Measurements from ENCODE around the gene SLIT3. TPM values are rescaled to one million over a fixed set of nuclear protein-coding genes. Genes with fewer than 3 reads are reported as not detected.

SLIT3 gene
- polyA plus RNA-seq, 6 donors from 2014 or later, result not detected

DNA sequence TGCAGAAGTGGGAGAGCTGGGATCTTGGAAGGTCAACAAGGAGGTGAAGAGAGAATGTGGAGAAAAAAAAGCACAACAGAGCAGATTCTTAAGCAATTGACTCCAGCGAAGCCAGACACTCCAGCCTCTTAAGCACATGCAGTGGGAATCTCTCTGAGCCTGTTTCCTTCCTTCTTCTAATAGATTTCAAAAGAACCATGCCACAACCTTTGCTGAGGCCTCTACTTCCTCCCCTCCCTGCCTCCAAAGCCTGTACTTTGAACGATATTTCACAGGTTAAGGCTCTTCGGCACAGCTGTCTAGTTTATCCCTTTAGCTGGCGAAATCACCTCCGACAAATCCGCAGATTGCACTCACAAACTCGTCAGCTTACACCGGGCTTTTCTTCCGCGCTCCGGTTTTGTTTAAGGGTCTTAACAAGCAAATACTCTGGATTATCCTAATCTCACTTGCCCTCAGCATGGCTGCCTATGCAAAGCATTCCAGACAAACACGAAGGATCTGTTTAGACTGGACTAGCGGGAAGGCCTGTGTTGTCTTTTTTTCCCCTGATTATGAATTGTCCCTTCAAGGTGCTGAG, 510.2 kb downstream of the SLIT3 start:
- Mint-ChIP-seq H3K4me1 (no peaks in the 10 kb centered on the region), H3K36me3 (no peaks in the 10 kb centered on the region), H3K4me3 (no peak overlapping the region), H3K27ac (peak overlapping the region in 2 of 6 donors; percentile 22 to 37), H3K9me3 (no peaks in the 10 kb centered on the region), H3K27me3 (peaks cover 0 to 13% (median 0%) of the 10 kb centered on the region in 3 donors)
- ATAC-seq (ENCODE audit: low read depth in 2 of 2) (no peak), DNase-seq (no peak)

DNA sequence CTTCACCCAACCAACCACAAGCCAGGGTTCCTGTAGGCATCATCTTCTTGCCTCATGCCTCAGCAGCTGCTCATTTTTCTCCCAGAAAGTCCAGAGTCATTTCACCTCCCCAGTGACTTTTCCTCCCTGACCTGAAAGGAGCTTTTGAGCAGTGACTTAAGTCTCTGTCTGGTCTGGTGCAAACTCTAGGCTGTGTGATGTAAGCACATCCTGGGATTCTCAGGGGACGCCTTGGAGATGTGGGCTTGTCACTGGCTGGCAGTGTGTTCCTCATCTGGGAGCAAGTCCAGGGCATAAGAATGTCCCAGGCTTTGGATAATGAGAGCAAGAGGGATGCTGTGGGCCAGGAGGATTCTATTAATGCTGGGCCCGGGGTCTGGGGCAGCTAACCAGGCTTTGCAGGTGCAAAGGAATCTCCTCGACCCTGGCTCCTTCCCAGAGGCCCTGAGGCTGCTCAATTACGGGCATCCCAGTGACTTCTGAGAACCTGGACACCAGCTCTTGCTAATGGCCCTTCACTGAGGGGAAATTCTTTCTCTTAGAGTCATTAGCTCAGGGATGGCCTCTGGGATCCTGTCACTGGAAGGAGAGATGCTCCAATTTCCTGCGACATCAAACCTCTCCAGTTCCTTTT, 510.8 kb downstream of the SLIT3 start:
- H3K36me3 Mint-ChIP-seq, result no peaks in the 10 kb centered on the region

DNA sequence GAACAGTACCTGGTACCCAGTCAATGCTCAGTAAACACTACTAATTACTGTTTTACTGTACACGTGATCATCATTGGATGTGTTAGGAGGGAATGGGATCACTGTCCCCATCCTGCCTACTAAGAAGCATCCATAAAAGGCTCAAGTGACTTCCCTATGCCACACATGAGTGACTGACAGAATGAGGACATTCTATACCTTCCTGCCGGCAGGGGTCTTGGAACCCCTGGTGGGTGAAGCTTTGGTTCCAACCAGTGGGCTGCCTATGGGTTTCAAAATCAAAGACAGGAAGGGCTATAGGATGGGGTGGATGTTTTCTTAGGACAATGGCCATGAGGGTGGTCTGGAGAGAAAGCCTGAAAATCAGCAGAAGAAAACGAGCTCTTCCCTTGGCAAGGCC, 512.2 kb downstream of the SLIT3 start:
- no peak overlapping the region for H3K4me3 Mint-ChIP-seq
- no peaks in the 10 kb centered on the region for H3K9me3 Mint-ChIP-seq
- H3K27me3 Mint-ChIP-seq, result peaks cover 0 to 7% (median 0%) of the 10 kb centered on the region in 3 donors
- H3K4me1 Mint-ChIP-seq, result no peaks in the 10 kb centered on the region
- ATAC-seq (ENCODE audit: low read depth in 2 of 2) (no peak), DNase-seq (no peak)
- no peak overlapping the region for H3K27ac Mint-ChIP-seq
- H3K36me3 Mint-ChIP-seq, result no peaks in the 10 kb centered on the region

More for the DNA sequence above, 510.8 kb downstream of the SLIT3 start:
- no peak for DNase-seq
- no peak for ATAC-seq (ENCODE audit: low read depth in 2 of 2)
- H3K4me1 Mint-ChIP-seq, result no peaks in the 10 kb centered on the region
- H3K27me3 Mint-ChIP-seq, result peaks cover 0 to 13% (median 0%) of the 10 kb centered on the region in 3 donors
- no peaks in the 10 kb centered on the region for H3K9me3 Mint-ChIP-seq
- H3K4me3 Mint-ChIP-seq, result no peak overlapping the region
- no peak overlapping the region for H3K27ac Mint-ChIP-seq

DNA sequence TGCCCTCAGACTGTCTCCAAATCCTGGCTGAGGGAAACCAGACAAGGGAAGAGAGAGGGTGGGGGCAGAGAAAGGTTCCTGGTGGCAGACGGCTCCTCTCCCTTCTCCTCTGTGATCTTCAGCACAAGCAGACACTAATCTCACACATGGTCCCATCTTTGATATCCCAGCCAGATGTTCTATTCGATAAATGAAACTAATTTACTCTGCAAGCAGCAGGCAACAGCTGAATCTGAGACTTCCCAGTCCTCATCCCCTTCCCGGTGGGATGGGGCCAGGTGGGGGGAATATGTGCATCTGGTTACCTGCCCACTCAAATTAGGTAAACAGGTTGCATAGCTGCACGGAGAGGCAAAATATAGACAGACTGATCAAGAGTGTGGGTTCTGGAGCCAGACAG, 512.8 kb downstream of the SLIT3 start:
- no peaks in the 10 kb centered on the region for H3K4me1 Mint-ChIP-seq
- ATAC-seq (ENCODE audit: low read depth in 2 of 2), result no peak

DNA sequence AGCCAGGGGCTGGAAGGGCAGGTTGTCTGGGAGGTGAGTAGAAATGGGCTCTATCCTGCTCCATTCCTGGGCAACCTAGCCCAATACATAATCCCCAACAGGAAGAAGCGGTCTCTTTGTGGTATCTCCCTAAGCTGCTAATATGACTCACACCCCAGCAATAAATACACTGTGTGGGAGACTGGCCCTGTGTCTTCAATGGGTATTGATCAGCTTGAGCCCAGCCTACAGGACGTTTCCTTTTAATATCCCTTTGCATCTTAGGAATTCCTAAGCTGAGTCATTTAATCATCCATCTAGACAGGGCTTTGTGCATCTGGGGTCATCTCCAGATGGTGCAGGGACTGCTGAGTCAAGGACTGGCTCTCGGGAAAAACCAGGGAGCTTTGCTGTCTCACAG, 514.8 kb downstream of the SLIT3 start:
- Mint-ChIP-seq H3K9me3 (peaks cover 0 to 5% (median 0%) of the 10 kb centered on the region in 7 donors), H3K4me3 (no peak overlapping the region), H3K4me1 (no peaks in the 10 kb centered on the region), H3K27me3 (no peaks in the 10 kb centered on the region), H3K36me3 (no peaks in the 10 kb centered on the region), H3K27ac (no peak overlapping the region)
- DNase-seq, result no peak
- ATAC-seq (ENCODE audit: low read depth in 2 of 2), result no peak

More for the DNA sequence above, 512.8 kb downstream of the SLIT3 start:
- Mint-ChIP-seq H3K9me3 (peaks cover 0 to 3% (median 0%) of the 10 kb centered on the region in 7 donors), H3K27ac (no peak overlapping the region), H3K36me3 (no peaks in the 10 kb centered on the region), H3K4me3 (peak overlapping the region in 1 of 8 donors; percentile 66), H3K27me3 (peaks cover 0 to under 1% (median 0%) of the 10 kb centered on the region in 3 donors)
- no peak for DNase-seq

DNA sequence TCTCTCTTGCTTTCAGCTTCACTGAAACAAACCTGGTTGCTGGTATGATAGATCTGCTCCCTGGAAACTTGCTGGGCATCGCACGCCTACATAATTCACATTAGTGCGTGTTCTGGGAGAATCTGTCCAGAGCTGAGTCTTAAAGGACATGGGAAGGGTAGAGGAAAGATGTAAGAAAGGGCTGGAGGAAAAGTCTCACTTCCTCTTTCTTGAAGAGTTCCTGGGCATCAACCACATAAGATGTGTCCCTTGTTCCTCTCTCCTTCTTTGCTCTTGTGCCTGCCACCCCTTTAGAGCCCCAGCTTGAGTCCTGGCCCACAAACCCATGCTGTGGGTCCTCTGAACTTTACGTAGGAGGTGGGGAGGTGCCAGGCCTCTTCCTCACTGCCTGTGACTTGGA, 516.5 kb downstream of the SLIT3 start:
- Mint-ChIP-seq H3K4me3 (no peak overlapping the region), H3K4me1 (no peaks in the 10 kb centered on the region), H3K27me3 (no peaks in the 10 kb centered on the region), H3K9me3 (peaks cover 0 to 5% (median 0%) of the 10 kb centered on the region in 7 donors), H3K36me3 (no peaks in the 10 kb centered on the region), H3K27ac (no peak overlapping the region)
- no peak for ATAC-seq (ENCODE audit: low read depth in 2 of 2)
- DNase-seq, result no peak

DNA sequence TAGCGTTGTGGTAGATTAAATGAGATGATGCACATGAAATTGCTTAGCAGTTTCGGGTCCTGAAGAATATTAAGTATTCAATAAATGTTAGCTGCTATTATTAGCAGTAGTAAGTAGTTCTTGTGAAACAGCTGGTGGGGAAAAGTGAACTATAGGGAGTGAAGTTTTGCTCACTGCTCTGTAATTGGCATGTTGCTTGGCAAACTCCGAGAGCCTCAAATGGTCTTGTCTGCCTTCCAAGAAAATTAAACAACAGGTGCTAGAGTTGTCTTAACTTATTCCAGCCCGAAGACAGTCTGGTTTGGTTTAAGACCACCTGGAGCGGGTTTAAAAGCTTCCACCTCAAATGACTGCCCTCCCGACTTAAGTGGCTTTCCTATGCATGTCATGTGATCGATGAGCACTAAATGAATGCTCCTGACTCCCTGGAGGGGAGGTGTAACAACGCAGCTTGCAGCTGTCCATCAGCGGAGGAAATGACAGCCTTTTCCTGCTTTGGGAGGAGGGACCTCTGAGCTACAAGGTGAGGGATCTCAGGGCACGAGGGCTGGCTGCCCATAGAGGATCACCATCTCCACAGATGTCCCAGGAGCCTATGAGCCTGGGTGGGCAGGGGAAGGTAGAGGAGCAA, 518.9 kb downstream of the SLIT3 start:
- no peak for DNase-seq
- no peaks in the 10 kb centered on the region for H3K4me1 Mint-ChIP-seq
- H3K4me3 Mint-ChIP-seq, result no peak overlapping the region
- H3K36me3 Mint-ChIP-seq, result peaks cover 0 to 6% of the 10 kb centered on the region in 2 donors
- peaks cover 0 to 8% (median under 1%) of the 10 kb centered on the region in 7 donors for H3K9me3 Mint-ChIP-seq
- no peak overlapping the region for H3K27ac Mint-ChIP-seq
- ATAC-seq (ENCODE audit: low read depth in 2 of 2), result no peak
- peaks cover 0 to 7% (median 4%) of the 10 kb centered on the region in 3 donors for H3K27me3 Mint-ChIP-seq

DNA sequence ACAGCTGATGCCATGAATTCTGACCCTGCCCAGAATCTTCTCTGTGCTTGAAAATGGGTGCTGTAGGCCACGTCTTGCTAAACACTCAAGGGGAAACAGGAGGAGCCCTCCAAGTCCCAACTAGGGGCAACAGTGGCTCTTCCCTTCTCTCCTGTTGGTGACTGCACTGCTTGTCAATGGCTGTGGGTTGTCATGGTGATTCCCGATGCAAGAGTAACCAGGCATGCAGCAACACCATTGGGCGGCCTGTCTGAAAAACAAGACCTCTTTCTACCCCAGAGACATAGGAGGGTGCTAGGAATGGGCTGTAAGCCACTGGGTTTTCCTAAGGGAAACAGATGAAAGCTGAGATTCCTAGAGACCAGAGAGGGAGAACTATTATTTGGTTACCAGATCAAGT, 520.1 kb downstream of the SLIT3 start:
- H3K9me3 Mint-ChIP-seq, result peaks cover 0 to 10% (median 3%) of the 10 kb centered on the region in 7 donors
- peaks cover 0 to 7% of the 10 kb centered on the region in 2 donors for H3K36me3 Mint-ChIP-seq
- no peaks in the 10 kb centered on the region for H3K4me1 Mint-ChIP-seq
- no peak overlapping the region for H3K27ac Mint-ChIP-seq
- no peak overlapping the region for H3K4me3 Mint-ChIP-seq
- H3K27me3 Mint-ChIP-seq, result peaks cover 0 to 7% (median 5%) of the 10 kb centered on the region in 3 donors
- no peak for DNase-seq
- no peak for ATAC-seq (ENCODE audit: low read depth in 2 of 2)

DNA sequence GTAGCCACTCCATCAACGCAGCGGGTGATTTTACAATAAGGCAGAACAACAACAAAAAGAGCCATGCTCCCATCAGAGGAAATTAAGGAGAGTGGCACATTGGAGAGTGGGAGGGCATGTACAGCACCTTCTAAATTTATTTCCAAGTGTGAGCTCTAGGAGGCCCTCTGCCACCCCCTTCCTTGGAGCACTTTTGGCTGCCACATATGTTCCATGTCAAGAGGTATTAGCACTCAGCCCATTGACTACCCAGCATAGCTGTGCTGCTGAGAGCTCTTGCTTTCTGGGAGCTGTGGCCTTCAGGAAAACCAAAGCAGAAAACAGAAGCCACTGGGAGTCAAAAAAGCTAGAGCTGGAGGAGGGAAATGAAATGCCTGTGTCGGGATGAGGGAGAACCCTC, 521.6 kb downstream of the SLIT3 start:
- DNase-seq (no peak), ATAC-seq (ENCODE audit: low read depth in 2 of 2) (no peak)
- Mint-ChIP-seq H3K4me1 (no peaks in the 10 kb centered on the region), H3K27me3 (peaks cover 0 to 12% (median 5%) of the 10 kb centered on the region in 3 donors), H3K4me3 (no peak overlapping the region), H3K27ac (no peak overlapping the region), H3K36me3 (peaks cover 0 to 7% of the 10 kb centered on the region in 2 donors), H3K9me3 (peaks cover 1 to 10% (median 3%) of the 10 kb centered on the region in 7 donors)

DNA sequence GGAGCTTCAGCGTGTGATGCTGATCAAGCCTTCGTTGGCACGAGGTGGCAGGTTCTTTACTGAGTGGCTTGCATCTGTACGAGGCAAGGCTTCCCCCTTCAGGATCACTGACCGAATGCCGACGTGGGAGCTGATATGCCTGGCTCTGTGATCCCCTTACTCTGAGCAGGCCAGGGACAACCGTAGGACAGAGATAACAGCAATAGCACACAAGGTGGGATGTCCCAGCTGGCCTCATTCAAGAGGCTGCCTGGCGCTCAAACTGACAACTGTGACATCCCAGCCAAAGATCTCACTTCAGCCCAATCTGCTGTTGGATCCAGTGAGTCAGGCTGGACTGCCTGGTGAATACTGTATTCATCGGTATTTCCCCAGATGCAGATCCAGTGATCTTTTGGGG, 522.4 kb downstream of the SLIT3 start:
- DNase-seq (no peak), ATAC-seq (ENCODE audit: low read depth in 2 of 2) (no peak)
- peaks cover 0 to 12% (median 5%) of the 10 kb centered on the region in 3 donors for H3K27me3 Mint-ChIP-seq
- H3K4me3 Mint-ChIP-seq, result no peak overlapping the region
- H3K27ac Mint-ChIP-seq, result no peak overlapping the region
- H3K9me3 Mint-ChIP-seq, result peaks cover 1 to 10% (median 3%) of the 10 kb centered on the region in 7 donors
- peaks cover 0 to 7% of the 10 kb centered on the region in 2 donors for H3K36me3 Mint-ChIP-seq
- H3K4me1 Mint-ChIP-seq, result no peaks in the 10 kb centered on the region

DNA sequence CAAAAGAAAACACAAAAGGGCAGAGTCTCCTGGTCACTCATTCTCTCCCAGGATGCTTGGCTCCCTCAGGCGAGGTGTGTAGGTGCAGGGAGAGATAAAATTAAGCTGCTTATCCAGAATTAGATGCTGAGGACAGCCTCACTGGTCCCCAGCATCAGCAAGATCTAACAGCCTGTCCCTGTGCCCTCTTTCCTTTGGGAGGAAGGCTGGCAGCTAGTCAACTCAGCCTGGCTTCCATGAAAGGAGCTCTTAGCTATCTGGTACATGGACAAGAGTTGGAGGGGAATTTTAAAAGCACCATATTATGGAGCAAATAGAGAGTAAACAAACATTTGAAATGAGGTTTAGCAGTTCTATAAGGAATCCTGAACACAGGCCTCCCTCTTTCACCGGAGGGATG, 523.3 kb downstream of the SLIT3 start:
- peaks cover under 1 to 6% (median 3%) of the 10 kb centered on the region in 7 donors for H3K9me3 Mint-ChIP-seq
- no peak overlapping the region for H3K27ac Mint-ChIP-seq
- peaks cover 0 to 12% (median 5%) of the 10 kb centered on the region in 3 donors for H3K27me3 Mint-ChIP-seq
- H3K4me3 Mint-ChIP-seq, result no peak overlapping the region
- DNase-seq (no peak), ATAC-seq (ENCODE audit: low read depth in 2 of 2) (no peak)
- peaks cover 0 to 7% of the 10 kb centered on the region in 2 donors for H3K36me3 Mint-ChIP-seq
- no peaks in the 10 kb centered on the region for H3K4me1 Mint-ChIP-seq

DNA sequence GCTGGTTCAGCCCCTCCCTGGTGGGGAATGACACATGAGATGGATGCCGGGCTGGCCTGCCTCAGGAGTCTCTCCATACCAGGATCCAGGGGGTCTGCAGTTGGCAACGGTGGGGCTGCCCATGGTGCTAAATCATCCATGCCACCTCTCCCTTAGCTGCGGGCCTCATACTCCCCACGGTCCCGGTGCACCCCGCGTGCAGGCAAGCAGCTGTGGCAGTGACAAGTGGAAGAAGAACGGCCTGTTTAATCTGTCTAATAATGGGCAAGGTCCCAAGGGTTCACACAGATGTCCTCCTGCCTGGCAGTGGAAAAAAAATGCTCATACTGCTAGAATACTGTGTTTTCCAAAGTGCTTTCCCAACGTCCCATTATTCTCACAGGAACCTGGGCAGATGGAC, 524.9 kb downstream of the SLIT3 start:
- ATAC-seq (ENCODE audit: low read depth in 2 of 2) (no peak), DNase-seq (no peak)
- no peak overlapping the region for H3K4me3 Mint-ChIP-seq
- peaks cover 0 to 6% (median 3%) of the 10 kb centered on the region in 7 donors for H3K9me3 Mint-ChIP-seq
- no peaks in the 10 kb centered on the region for H3K4me1 Mint-ChIP-seq
- H3K27me3 Mint-ChIP-seq, result peaks cover 0 to 12% (median 5%) of the 10 kb centered on the region in 3 donors
- H3K27ac Mint-ChIP-seq, result no peak overlapping the region
- H3K36me3 Mint-ChIP-seq, result peaks cover 0 to 7% of the 10 kb centered on the region in 2 donors

DNA sequence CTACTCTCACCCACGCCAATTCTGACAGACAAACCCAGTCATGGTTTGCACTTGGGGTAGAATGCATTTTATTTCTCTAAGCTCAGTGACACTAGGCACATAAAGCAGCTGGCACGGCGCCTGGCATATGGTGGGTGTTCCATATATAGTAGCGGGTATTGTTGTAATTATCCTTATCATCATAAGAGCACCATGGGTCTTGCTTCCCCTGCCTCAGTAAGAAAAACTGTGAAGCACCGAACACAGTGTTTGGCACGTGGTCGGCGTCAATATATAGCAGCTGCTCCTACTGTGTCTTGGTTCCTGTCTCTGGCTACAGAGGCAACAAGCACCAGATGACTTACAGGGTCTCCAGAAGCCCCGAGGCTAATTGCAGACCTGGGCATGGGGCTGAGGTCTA, 527.7 kb downstream of the SLIT3 start:
- Mint-ChIP-seq H3K36me3 (peaks cover 0 to 8% of the 10 kb centered on the region in 2 donors), H3K4me3 (no peak overlapping the region), H3K27me3 (peaks cover 0 to 9% (median 5%) of the 10 kb centered on the region in 3 donors), H3K4me1 (no peaks in the 10 kb centered on the region), H3K27ac (no peak overlapping the region), H3K9me3 (peaks cover 1 to 9% (median 3%) of the 10 kb centered on the region in 7 donors)
- ATAC-seq (ENCODE audit: low read depth in 2 of 2), result no peak
- no peak for DNase-seq
